ENCODE results near the gene DFFB. TPM values are rescaled to one million over a fixed set of nuclear protein-coding genes. Genes with fewer than 3 reads are reported as not detected.

DFFB gene
- total and polyA plus RNA-seq, 7 experiments from 2014 or later = 9.8 to 27.7 (median 14.9) TPM

DNA sequence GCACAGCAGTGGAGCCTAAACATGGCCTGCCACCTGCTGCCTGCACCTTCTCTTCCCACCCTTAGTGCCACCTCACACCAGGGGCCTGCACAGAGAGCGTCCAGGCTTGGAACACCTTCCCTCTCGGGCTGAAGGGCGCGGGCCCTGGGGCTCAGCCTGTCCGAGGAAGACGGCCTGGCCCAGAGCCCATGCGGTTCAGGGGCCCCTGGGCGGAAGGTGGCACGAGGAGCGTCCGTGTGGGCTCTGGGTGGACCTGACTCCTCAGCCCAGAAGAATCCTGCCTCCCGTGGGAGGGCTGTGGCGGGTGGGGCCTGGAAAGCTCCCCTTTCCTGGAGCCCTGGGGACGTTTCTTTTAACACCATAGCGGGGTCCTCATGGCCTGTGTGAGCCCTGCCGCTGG is 19.4 kb downstream of the DFFB start:
- H3K4me1 Mint-ChIP-seq = peaks cover 0 to 6% (median 0%) of the 10 kb centered on the region in 7 donors
- Histone ChIP-seq H3K36me3 (ENCODE audit: control insufficient read depth in 2 of 3, insufficient read depth in 3 of 3, low read length in 3 of 3) (peaks cover 6 to 83% (median 8%) of the 10 kb centered on the region in 3 experiments), H3K9me3 (ENCODE audit: control insufficient read depth in 2 of 3, low read length in 3 of 3) (peaks cover 0 to 5% (median 0%) of the 10 kb centered on the region in 3 experiments), H3K27me3 (ENCODE audit: control insufficient read depth in 2 of 2, insufficient read depth in 2 of 2, low read length in 2 of 2) (no peaks in the 10 kb centered on the region), H3K4me1 (ENCODE audit: control insufficient read depth in 2 of 2, insufficient read depth in 2 of 2, low read length in 2 of 2) (no peaks in the 10 kb centered on the region), H3K27ac (ENCODE audit: low read depth, low read length) (no peak overlapping the region), H3K4me3 (ENCODE audit: low read length) (no peak overlapping the region)
- H3K36me3 Mint-ChIP-seq = peaks cover 10 to 62% (median 39%) of the 10 kb centered on the region in 5 donors
- no peak overlapping the region for H3K27ac Mint-ChIP-seq
- H3K27me3 Mint-ChIP-seq = no peaks in the 10 kb centered on the region
- ChIA-PET CTCF (no interaction called here), POLR2A (interaction anchor here (1.1 kb wide), 1 partner anchor 12 kb away, joined by 3 read pairs; no protein-coding TSS in a partner anchor)
- peaks cover 0 to 13% (median 0%) of the 10 kb centered on the region in 11 donors for H3K9me3 Mint-ChIP-seq
- no peak overlapping the region for H3K4me3 Mint-ChIP-seq
- DNase-seq (no peak), ATAC-seq (no peak)
- intact Hi-C loops (cut with micrococcal nuclease) = no loop called here

DNA sequence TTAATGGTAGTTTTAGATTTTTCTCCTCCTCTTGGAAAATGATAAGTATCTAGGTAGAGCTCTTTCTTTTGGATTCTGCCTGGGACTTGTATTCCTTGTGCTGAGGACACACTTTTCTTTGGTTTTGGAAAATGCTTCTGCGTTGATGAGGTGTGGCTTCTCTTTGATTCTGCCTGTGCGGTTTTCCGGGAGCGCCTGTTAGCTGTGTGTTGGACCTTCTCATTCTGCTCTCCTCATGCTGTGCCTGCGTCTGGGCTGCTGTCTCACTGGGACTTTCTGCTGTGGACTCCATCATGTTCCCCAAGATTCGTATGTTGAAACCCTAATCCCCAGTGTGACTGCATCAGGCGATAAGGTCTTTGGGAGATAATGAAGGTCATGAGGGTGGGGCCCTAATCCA is 21.8 kb downstream of the DFFB start:
- peaks cover 10 to 54% (median 40%) of the 10 kb centered on the region in 5 donors for H3K36me3 Mint-ChIP-seq
- intact Hi-C loops (cut with micrococcal nuclease) = no loop called here
- Histone ChIP-seq H3K4me1 (ENCODE audit: control insufficient read depth in 2 of 2, insufficient read depth in 2 of 2, low read length in 2 of 2) (peaks cover 0 to 2% of the 10 kb centered on the region in 2 donors), H3K36me3 (ENCODE audit: control insufficient read depth in 2 of 3, insufficient read depth in 3 of 3, low read length in 3 of 3) (peaks cover 6 to 68% (median 6%) of the 10 kb centered on the region in 3 experiments), H3K27ac (ENCODE audit: low read depth, low read length) (no peak overlapping the region), H3K27me3 (ENCODE audit: control insufficient read depth in 2 of 2, insufficient read depth in 2 of 2, low read length in 2 of 2) (no peaks in the 10 kb centered on the region), H3K9me3 (ENCODE audit: control insufficient read depth in 2 of 3, low read length in 3 of 3) (peaks cover 0 to 5% (median 0%) of the 10 kb centered on the region in 3 experiments), H3K4me3 (ENCODE audit: low read length) (no peak overlapping the region)
- H3K4me3 Mint-ChIP-seq = no peak overlapping the region
- POLR2A ChIA-PET = no interaction called here
- no peak for ATAC-seq
- DNase-seq = no peak
- peaks cover 0 to 6% (median 0%) of the 10 kb centered on the region in 7 donors for H3K4me1 Mint-ChIP-seq
- CTCF ChIA-PET = no interaction called here
- H3K9me3 Mint-ChIP-seq = peaks cover 0 to 13% (median 0%) of the 10 kb centered on the region in 11 donors
- no peaks in the 10 kb centered on the region for H3K27me3 Mint-ChIP-seq
- H3K27ac Mint-ChIP-seq = no peak overlapping the region

DNA sequence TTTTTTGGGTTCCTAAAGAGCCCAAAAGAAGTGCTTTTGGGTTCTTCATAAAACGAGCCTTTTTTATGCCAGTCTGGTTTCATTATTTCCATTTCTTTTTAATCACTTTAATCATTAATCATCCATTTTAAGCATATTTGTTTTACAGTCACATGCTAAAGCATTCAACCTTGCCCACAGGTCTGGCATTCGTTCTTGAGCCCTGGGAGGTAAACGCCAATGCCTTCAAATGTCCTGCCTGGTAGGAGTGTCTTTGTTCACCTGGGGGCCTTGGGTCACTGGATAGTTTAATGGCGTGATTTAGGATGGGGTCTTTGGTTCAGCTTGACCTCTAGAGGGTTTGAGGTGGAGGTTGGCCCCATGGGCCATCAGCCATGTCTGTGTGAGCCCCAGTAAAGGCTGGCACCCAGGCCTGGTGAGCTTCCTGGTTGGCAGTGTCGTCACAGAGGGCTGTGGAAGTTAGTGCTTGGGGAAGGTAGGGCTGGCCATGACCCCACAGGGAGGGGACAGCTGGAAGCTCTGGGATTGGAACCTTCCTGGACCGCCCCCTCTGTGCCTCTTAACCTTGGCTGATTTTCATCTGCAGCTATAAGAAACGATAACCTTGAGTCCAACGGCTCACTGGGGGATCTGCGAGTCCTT is 22.6 kb downstream of the DFFB start:
- peaks cover 16 to 62% (median 45%) of the 10 kb centered on the region in 5 donors for H3K36me3 Mint-ChIP-seq
- no peak for DNase-seq
- H3K4me3 Mint-ChIP-seq = no peak overlapping the region
- Histone ChIP-seq H3K4me3 (ENCODE audit: low read length) (no peak overlapping the region), H3K9me3 (ENCODE audit: control insufficient read depth in 2 of 3, low read length in 3 of 3) (peaks cover 0 to 5% (median 0%) of the 10 kb centered on the region in 3 experiments), H3K27me3 (ENCODE audit: control insufficient read depth in 2 of 2, insufficient read depth in 2 of 2, low read length in 2 of 2) (no peaks in the 10 kb centered on the region), H3K4me1 (ENCODE audit: control insufficient read depth in 2 of 2, insufficient read depth in 2 of 2, low read length in 2 of 2) (peaks cover 0 to 3% of the 10 kb centered on the region in 2 donors), H3K36me3 (ENCODE audit: control insufficient read depth in 2 of 3, insufficient read depth in 3 of 3, low read length in 3 of 3) (peaks cover 6 to 71% (median 6%) of the 10 kb centered on the region in 3 experiments), H3K27ac (ENCODE audit: low read depth, low read length) (no peak overlapping the region)
- ChIA-PET CTCF (no interaction called here), POLR2A (no interaction called here)
- intact Hi-C loops (cut with micrococcal nuclease) = no loop called here
- peaks cover 0 to 13% (median 0%) of the 10 kb centered on the region in 11 donors for H3K9me3 Mint-ChIP-seq
- no peak for ATAC-seq
- no peak overlapping the region for H3K27ac Mint-ChIP-seq
- H3K4me1 Mint-ChIP-seq = peaks cover 0 to 6% (median 0%) of the 10 kb centered on the region in 7 donors
- H3K27me3 Mint-ChIP-seq = no peaks in the 10 kb centered on the region

DNA sequence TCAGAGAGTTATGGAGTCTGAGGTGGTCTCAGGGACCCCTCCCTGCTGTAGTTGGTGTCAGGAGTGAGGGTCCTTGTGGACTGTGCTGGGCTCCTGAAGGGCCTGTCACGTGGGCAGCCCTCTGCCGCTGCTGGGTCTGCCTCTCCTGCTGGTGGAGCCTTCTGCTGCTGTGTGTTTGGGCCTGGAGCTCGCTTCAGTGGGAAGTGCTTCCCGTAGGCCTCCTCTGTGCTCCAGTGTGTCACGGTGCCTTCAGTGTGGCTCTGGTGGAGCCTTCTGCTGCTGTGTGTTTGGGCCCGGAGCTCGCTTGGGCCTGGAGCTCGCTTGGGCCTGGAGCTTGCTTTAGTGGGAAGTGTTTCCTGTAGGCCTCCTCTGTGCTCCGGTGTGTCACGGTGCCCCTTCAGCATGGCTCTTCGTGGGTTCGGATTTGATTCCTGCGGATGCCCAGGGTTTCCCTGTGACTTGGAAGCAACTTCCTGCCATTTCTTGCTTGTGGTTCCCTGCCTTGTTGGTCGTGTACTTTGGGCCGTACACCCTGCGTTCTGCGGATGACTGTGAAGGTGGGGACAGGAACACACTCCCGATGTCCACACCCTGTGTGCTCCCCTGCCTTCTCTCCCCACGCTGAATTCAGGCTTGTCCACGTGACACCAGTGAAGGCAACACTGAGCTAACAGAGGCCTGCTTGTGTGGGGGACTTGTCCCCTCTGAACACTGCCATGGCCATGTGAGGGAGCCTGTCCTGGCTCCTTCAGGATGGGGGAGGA is 23.3 kb downstream of the DFFB start:
- intact Hi-C loops (cut with micrococcal nuclease) = no loop called here
- Mint-ChIP-seq H3K27me3 (no peaks in the 10 kb centered on the region), H3K27ac (peak overlapping the region in 2 of 9 donors; percentile 28 to 75), H3K36me3 (peaks cover 18 to 57% (median 41%) of the 10 kb centered on the region in 5 donors), H3K9me3 (peaks cover 0 to 13% (median 0%) of the 10 kb centered on the region in 11 donors), H3K4me3 (peak overlapping the region in 1 of 10 donors; percentile 6), H3K4me1 (peaks cover 0 to 6% (median 0%) of the 10 kb centered on the region in 7 donors)
- Histone ChIP-seq H3K27ac (ENCODE audit: low read depth, low read length) (no peak overlapping the region), H3K27me3 (ENCODE audit: control insufficient read depth in 2 of 2, insufficient read depth in 2 of 2, low read length in 2 of 2) (no peaks in the 10 kb centered on the region), H3K36me3 (ENCODE audit: control insufficient read depth in 2 of 3, insufficient read depth in 3 of 3, low read length in 3 of 3) (peaks cover 6 to 69% (median 6%) of the 10 kb centered on the region in 3 experiments), H3K9me3 (ENCODE audit: control insufficient read depth in 2 of 3, low read length in 3 of 3) (peaks cover 0 to 5% (median 0%) of the 10 kb centered on the region in 3 experiments), H3K4me3 (ENCODE audit: low read length) (no peak overlapping the region), H3K4me1 (ENCODE audit: control insufficient read depth in 2 of 2, insufficient read depth in 2 of 2, low read length in 2 of 2) (peaks cover 0 to 3% of the 10 kb centered on the region in 2 donors)
- ChIA-PET POLR2A (no interaction called here), CTCF (no interaction called here)
- ATAC-seq = no peak
- DNase-seq = no peak

DNA sequence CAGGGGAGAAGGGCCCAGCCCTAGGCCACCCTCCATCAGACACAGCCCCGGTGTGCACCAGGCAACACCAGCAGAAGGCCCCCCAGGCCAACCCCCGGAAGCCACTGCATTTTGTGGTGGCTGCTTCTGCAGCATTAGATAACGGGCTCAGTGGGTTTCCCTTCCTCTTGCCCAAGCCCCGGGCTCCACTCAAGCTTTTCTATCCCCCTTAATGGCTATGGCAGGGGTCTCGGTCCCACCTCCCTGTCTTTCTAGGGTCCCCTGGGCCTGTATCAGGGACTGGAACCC is 23.9 kb downstream of the DFFB start:
- H3K27me3 ChIP-seq (ENCODE audit: control insufficient read depth in 2 of 2, insufficient read depth in 2 of 2, low read length in 2 of 2) = no peaks in the 10 kb centered on the region
- no peaks in the 10 kb centered on the region for H3K27me3 Mint-ChIP-seq
- peaks cover 6 to 71% (median 6%) of the 10 kb centered on the region in 3 experiments for H3K36me3 ChIP-seq (ENCODE audit: control insufficient read depth in 2 of 3, insufficient read depth in 3 of 3, low read length in 3 of 3)
- POLR2A ChIA-PET = no interaction called here
- intact Hi-C loops (cut with micrococcal nuclease) = no loop called here
- H3K27ac Mint-ChIP-seq = peak overlapping the region in 4 of 9 donors; percentile 28 to 85 (median 63)
- H3K4me3 ChIP-seq (ENCODE audit: low read length) = no peak overlapping the region
- H3K9me3 ChIP-seq (ENCODE audit: control insufficient read depth in 2 of 3, low read length in 3 of 3) = peaks cover 0 to 5% (median 0%) of the 10 kb centered on the region in 3 experiments
- CTCF ChIA-PET = no interaction called here
- peaks cover 0 to 6% (median 0%) of the 10 kb centered on the region in 7 donors for H3K4me1 Mint-ChIP-seq
- no peak overlapping the region for H3K27ac ChIP-seq (ENCODE audit: low read depth, low read length)
- H3K4me1 ChIP-seq (ENCODE audit: control insufficient read depth in 2 of 2, insufficient read depth in 2 of 2, low read length in 2 of 2) = peaks cover 0 to 3% of the 10 kb centered on the region in 2 donors
- DNase-seq = no peak
- ATAC-seq = peak; percentile 38
- peak overlapping the region in 1 of 10 donors; percentile 6 for H3K4me3 Mint-ChIP-seq
- H3K36me3 Mint-ChIP-seq = peaks cover 18 to 52% (median 37%) of the 10 kb centered on the region in 5 donors
- peaks cover 0 to 13% (median 0%) of the 10 kb centered on the region in 11 donors for H3K9me3 Mint-ChIP-seq

DNA sequence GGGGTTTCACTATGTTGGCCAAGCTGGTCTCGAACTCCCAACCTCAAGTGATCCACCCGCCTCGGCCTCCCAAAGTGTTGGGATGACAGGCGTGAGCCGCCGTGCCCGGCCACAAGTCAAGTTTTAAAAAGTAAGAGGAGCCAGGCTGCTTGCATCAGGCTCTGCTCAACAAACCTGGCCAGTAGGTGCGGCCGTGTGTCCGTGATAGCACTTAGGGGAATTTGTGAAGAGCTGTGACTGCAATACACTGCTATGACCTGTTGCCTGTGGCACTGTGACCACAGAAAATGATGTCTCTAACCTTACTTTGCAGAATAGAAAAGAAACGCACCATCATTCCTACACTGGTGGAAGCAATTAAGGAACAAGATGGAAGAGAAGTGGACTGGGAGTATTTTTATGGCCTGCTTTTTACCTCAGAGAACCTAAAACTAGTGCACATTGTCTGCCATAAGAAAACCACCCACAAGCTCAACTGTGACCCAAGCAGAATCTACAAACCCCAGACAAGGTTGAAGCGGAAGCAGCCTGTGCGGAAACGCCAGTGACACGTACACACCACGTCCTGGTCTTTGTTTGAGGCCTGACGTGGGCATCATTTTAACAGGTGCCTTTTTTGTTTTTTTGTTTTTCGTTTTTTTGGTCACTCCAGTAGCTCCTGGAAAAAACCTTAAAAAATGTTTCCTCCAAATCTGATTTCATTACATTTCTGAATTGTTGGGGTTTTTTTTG is 26.1 kb downstream of the DFFB start:
- ATAC-seq = peak; percentile 72
- Mint-ChIP-seq H3K4me3 (no peak overlapping the region), H3K9me3 (peaks cover 0 to 11% (median 0%) of the 10 kb centered on the region in 11 donors), H3K27me3 (no peaks in the 10 kb centered on the region), H3K4me1 (peaks cover 0 to 6% (median 0%) of the 10 kb centered on the region in 7 donors), H3K27ac (peak overlapping the region in 4 of 9 donors; percentile 42 to 76 (median 64)), H3K36me3 (peaks cover 22 to 52% (median 31%) of the 10 kb centered on the region in 5 donors)
- H3K36me3 ChIP-seq (ENCODE audit: control insufficient read depth in 2 of 3, insufficient read depth in 3 of 3, low read length in 3 of 3) = peaks cover 6 to 71% (median 14%) of the 10 kb centered on the region in 3 experiments
- no peaks in the 10 kb centered on the region for H3K27me3 ChIP-seq (ENCODE audit: control insufficient read depth in 2 of 2, insufficient read depth in 2 of 2, low read length in 2 of 2)
- H3K4me3 ChIP-seq (ENCODE audit: low read length) = no peak overlapping the region
- H3K4me1 ChIP-seq (ENCODE audit: control insufficient read depth in 2 of 2, insufficient read depth in 2 of 2, low read length in 2 of 2) = peaks cover 0 to 3% of the 10 kb centered on the region in 2 donors
- DNase-seq = no peak
- peaks cover 0 to 5% (median 0%) of the 10 kb centered on the region in 3 experiments for H3K9me3 ChIP-seq (ENCODE audit: control insufficient read depth in 2 of 3, low read length in 3 of 3)
- ChIA-PET POLR2A (no interaction called here), CTCF (no interaction called here)
- intact Hi-C loops (cut with micrococcal nuclease) = no loop called here
- H3K27ac ChIP-seq (ENCODE audit: low read depth, low read length) = no peak overlapping the region

All from naive thymus-derived CD4-positive, alpha-beta T cell (primary cell).